Cardiac fibroblast (primary cell): ENCODE data around the gene SKIC3.

Experiments
- DNase-seq, 2 donors: peaks; one replicate each; pipeline versions ENCODE4 v3.0.0 to v3.0.0-alpha.2; 2010; ENCODE audit warnings: low read depth in 2 of 2
- H3K4me3 ChIP-seq, 2 donors: replicated peaks in 1 of 2; 1 replicate in 1 of 2; 2 replicates in 1 of 2; pipeline ENCODE4 v1.5.1; 2011; ENCODE audit warnings: low read depth in 2 of 2, low read length in 2 of 2, mild to moderate bottlenecking in 2 of 2, moderate library complexity in 1 of 2
- CTCF ChIP-seq: IDR thresholded peaks from one replicate; pipeline ENCODE4 v1.5.1; 2011; ENCODE audit warnings: low read depth, mild to moderate bottlenecking, low read length, inconsistent platforms

SKIC3 gene

GRCh38 chr5:95583992-95584391, 29.2 kb upstream of the SKIC3 start:
- H3K4me3 ChIP-seq, result no peak overlapping the region
- DNase-seq, result no peak
- TF ChIP-seq CTCF, result no peak

GRCh38 chr5:95581576-95581975, 26.8 kb upstream of the SKIC3 start:
- no peak for TF ChIP-seq CTCF
- H3K4me3 ChIP-seq, result no peak overlapping the region
- DNase-seq, result no peak

GRCh38 chr5:95572016-95572415, 17.2 kb upstream of the SKIC3 start:
- TF ChIP-seq CTCF, result no peak
- H3K4me3 ChIP-seq, result no peak overlapping the region
- DNase-seq, result no peak

GRCh38 chr5:95565280-95565920, 10.6 kb upstream of the SKIC3 start:
- H3K4me3 ChIP-seq, result no peak overlapping the region
- no peak for TF ChIP-seq CTCF
- peak in 1 of 2 donors; percentile 68 for DNase-seq

- no peak overlapping the region for H3K4me3 ChIP-seq
- no peak for TF ChIP-seq CTCF
- peak in 1 of 2 donors; percentile 10 for DNase-seq
Observed at GRCh38 chr5:95564450-95564849, 9.7 kb upstream of the SKIC3 start.

DNA sequence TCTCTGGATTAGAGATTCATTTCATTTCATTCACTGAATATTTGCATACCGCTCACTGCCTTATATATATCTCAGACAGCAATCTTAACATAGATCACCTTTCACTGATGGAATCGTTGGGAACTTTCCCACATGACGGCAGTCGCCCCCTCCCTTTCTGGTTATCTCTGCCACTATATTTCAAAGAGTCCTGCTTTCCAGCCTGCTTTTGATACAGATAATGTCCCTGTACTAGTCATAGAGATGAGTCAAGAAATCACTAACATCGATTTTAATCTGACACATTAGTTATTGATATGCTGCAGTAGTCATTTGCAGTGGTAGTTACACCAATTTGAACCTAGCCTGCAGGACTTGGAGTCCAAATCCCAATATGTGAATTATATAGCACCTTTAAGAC, 8.6 kb upstream of the SKIC3 start:
- DNase-seq, result no peak
- no peak for TF ChIP-seq CTCF

DNA sequence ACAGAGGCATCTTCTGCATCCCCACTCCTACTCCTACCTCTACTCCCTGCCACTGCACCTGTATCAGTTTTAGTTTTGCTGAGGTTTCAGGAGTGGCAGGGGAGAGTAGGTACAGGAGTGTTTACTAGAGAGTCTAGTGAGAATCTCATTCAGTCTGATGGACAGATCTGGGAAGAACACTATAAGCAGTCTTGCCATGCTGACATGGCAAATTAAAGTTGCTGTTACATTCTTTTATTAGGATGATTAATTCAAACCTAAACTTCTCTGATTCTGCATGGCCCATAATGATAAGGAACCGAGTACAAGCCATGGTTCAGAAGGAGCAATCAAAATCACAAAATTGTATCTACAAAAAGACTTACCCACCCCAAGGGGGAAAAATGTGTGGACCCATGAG, 7.5 kb upstream of the SKIC3 start:
- no peak for TF ChIP-seq CTCF
- DNase-seq, result no peak

More for the DNA sequence above, 8.6 kb upstream of the SKIC3 start:
- no peak overlapping the region for H3K4me3 ChIP-seq

More for the DNA sequence above, 7.5 kb upstream of the SKIC3 start:
- no peak overlapping the region for H3K4me3 ChIP-seq
